ENCODE measurements around the gene PGAM4. TPM values are rescaled to one million over a fixed set of nuclear protein-coding genes. Genes with fewer than 3 reads are reported as not detected.

PGAM4 gene
- total RNA-seq, 2 experiments from 2014 or later, result not detected

DNA sequence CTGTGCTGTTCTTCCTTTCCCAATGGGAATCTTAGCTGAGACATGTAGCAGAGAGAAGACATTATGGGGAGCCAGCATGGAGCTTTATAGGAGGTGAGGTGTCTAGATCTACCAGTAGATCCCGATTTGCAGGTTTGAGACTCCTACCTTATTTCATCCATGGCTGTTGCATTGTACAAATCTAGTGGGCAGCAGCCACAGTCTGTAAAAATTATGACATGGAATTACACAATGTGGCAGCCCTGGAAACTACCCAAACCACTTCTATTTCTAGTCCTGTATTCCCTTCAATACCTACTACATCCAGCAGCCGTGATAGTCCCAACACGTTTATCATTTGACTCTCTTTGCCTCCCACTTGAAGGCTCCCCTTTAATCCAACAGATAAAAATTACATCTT lies 50.9 kb downstream of the PGAM4 start:
- intact Hi-C loops (cut with micrococcal nuclease; ENCODE audit: unreplicated experiment), result no loop called here
- Histone ChIP-seq H3K4me1 (ENCODE audit: insufficient read depth, low read length, poor library complexity, severe bottlenecking) (no peaks in the 10 kb centered on the region), H3K9me3 (ENCODE audit: low read length) (no peaks in the 10 kb centered on the region), H3K36me3 (ENCODE audit: insufficient read depth, low read length) (no peaks in the 10 kb centered on the region), H3K4me3 (ENCODE audit: low read depth, low read length, poor library complexity, severe bottlenecking) (no peak overlapping the region), H3K79me2 (ENCODE audit: insufficient read depth, low read depth, low read length) (0 out of 2 replicates have a peak, but pooled peaks cover 4% of the 10 kb centered on the region), H2AFZ (ENCODE audit: low read length) (no peak overlapping the region), H3K27ac (ENCODE audit: low read depth, low read length, poor library complexity, severe bottlenecking) (no peak overlapping the region), H4K20me1 (ENCODE audit: insufficient read depth, low read length) (no peaks in the 10 kb centered on the region), H3K4me2 (ENCODE audit: low read length) (no peak overlapping the region), H3K9me2 (ENCODE audit: insufficient read depth, low read length) (no peaks in the 10 kb centered on the region)
- CTCF ChIA-PET (ENCODE audit: unreplicated experiment), result no interaction called here
- TF ChIP-seq, protein P1, sequence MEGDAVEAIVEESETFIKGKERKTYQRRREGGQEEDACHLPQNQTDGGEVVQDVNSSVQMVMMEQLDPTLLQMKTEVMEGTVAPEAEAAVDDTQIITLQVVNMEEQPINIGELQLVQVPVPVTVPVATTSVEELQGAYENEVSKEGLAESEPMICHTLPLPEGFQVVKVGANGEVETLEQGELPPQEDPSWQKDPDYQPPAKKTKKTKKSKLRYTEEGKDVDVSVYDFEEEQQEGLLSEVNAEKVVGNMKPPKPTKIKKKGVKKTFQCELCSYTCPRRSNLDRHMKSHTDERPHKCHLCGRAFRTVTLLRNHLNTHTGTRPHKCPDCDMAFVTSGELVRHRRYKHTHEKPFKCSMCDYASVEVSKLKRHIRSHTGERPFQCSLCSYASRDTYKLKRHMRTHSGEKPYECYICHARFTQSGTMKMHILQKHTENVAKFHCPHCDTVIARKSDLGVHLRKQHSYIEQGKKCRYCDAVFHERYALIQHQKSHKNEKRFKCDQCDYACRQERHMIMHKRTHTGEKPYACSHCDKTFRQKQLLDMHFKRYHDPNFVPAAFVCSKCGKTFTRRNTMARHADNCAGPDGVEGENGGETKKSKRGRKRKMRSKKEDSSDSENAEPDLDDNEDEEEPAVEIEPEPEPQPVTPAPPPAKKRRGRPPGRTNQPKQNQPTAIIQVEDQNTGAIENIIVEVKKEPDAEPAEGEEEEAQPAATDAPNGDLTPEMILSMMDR (conservative IDR thresholded peaks at IDR 0.05; ENCODE audit: low read length), result no peak
- no peak for TF ChIP-seq EZH2phosphoT487 (IDR thresholded peaks at IDR 0.05; ENCODE audit: borderline replicate concordance, low read depth, low read length)
- POLR2A ChIA-PET, result interaction anchor here (1.0 to 2.1 kb wide), 2 partner anchors 19 to 111 kb away, joined by 7 to 8 read pairs; partner anchors contain the start of gene COX7B
- no TSS peak for BruUV-seq (replicated peaks)
- no peak for DNase-seq (ENCODE audit: low spot score)

Other genes with a start within 250 kb of the PGAM4 start
- 48.2 and 73.6 TPM in 2 replicates for gene ATRX, start 183.4 kb downstream of the PGAM4 start, total RNA-seq (2014; rRNA removed; shearing (Covaris generic))
- gene ATRX, start 183.4 kb downstream of the PGAM4 start, total RNA-seq (2022), result 65.0 and 66.3 TPM in 2 replicates
- gene MAGT1, start 74.2 kb downstream of the PGAM4 start, total RNA-seq (2014; rRNA removed; shearing (Covaris generic)), result 25.3 and 49.2 TPM in 2 replicates
- gene MAGT1, start 74.2 kb downstream of the PGAM4 start, total RNA-seq (2022), result 30.2 and 38.7 TPM in 2 replicates
- 189 and 199 TPM in 2 replicates for gene COX7B, start 70.2 kb downstream of the PGAM4 start, total RNA-seq (2014; rRNA removed; shearing (Covaris generic))
- gene COX7B, start 70.2 kb downstream of the PGAM4 start, total RNA-seq (2022), result 256 and 268 TPM in 2 replicates
- 3.6 and 4.7 TPM in 2 replicates for gene ATP7A, start 58.9 kb downstream of the PGAM4 start, total RNA-seq (2014; rRNA removed; shearing (Covaris generic))
- 7.2 and 7.9 TPM in 2 replicates for gene ATP7A, start 58.9 kb downstream of the PGAM4 start, total RNA-seq (2022)
- 164 and 179 TPM in 2 replicates for gene PGK1, start 134.6 kb upstream of the PGAM4 start, total RNA-seq (2014; rRNA removed; shearing (Covaris generic))
- gene PGK1, start 134.6 kb upstream of the PGAM4 start, total RNA-seq (2022), result 293 and 433 TPM in 2 replicates
- 2.0 and 2.4 TPM in 2 replicates for gene TAF9B, start 170.0 kb upstream of the PGAM4 start, total RNA-seq (2014; rRNA removed; shearing (Covaris generic))
- 0.92 and 0.93 TPM in 2 replicates for gene TAF9B, start 170.0 kb upstream of the PGAM4 start, total RNA-seq (2022)

Measured in OCI-LY7 (cell line).